MCF 10A (cell line): ENCODE data around the gene INPP1. TPM values are rescaled to one million over a fixed set of nuclear protein-coding genes. Genes with fewer than 3 reads are reported as not detected.
A peak's percentile ranks its signal among the peaks of the same experiment; 100 is the strongest.

Source experiments
- BruUV-seq: library from RNA; stranded (reverse); fragments of 400-500 nt; replicated peaks from 2 replicates; lab custom pipeline; 2021; lab: Mats Ljungman, UMichigan
- CTCF ChIA-PET: fragments of 300-600 bp; sonication (Branson Sonifier 250); formaldehyde crosslinking; extraction: SDS; loops from one replicate; lab custom pipeline; 2021; ENCODE audit warnings: antibody characterized with exemption, inconsistent platforms; lab: Yijun Ruan, JAX
- POLR2A ChIA-PET: fragments of 300-600, 350-650 bp; sonication (Branson Sonifier 250); formaldehyde crosslinking; extraction: SDS; loops from one replicate; lab custom pipeline; 2020; ENCODE audit warnings: antibody characterized with exemption, inconsistent platforms; lab: Yijun Ruan, JAX
- DNase-seq: peaks from one replicate; pipeline ENCODE4 v3.0.0-alpha.2; 2018; ENCODE audit not compliant: unreplicated experiment
- H3K27ac Mint-ChIP-seq: one replicate; pipeline ENCODE4 v1.8.0; 2022; ENCODE audit warnings: mild to moderate bottlenecking, low read depth, mixed read lengths; ENCODE audit not compliant: unreplicated experiment
- H3K27me3 Mint-ChIP-seq: one replicate; pipeline ENCODE4 v1.8.0; 2022; ENCODE audit warnings: mixed read lengths; ENCODE audit not compliant: insufficient read depth, unreplicated experiment
- H3K36me3 Mint-ChIP-seq: one replicate; pipeline ENCODE4 v1.8.0; 2022; ENCODE audit warnings: mild to moderate bottlenecking, moderate library complexity, mixed read lengths; ENCODE audit not compliant: insufficient read depth, unreplicated experiment
- H3K4me1 Mint-ChIP-seq: one replicate; pipeline ENCODE4 v1.8.0; 2022; ENCODE audit warnings: mixed read lengths; ENCODE audit not compliant: insufficient read depth, unreplicated experiment
- H3K4me3 Mint-ChIP-seq: one replicate; pipeline ENCODE4 v1.8.0; 2022; ENCODE audit warnings: mild to moderate bottlenecking, moderate library complexity, mixed read lengths; ENCODE audit not compliant: unreplicated experiment
- H3K9me3 Mint-ChIP-seq: one replicate; pipeline ENCODE4 v1.8.0; 2022; ENCODE audit warnings: mixed read lengths; ENCODE audit not compliant: unreplicated experiment
- intact Hi-C: fragments of 100-400 bp; cut with micrococcal nuclease; formaldehyde crosslinking; loops from 2 replicates; pipeline ENCODE4 v1.14.1; 2022
- total RNA-seq: library from RNA; stranded (reverse); gene quantifications from 2 replicates; pipeline ENCODE4 v1.2.3, GENCODE V29; 2022
- TF ChIP-seq, protein P1 (sequence below): fragments of 200-600 bp; IDR thresholded peaks from one replicate; pipeline ENCODE4 v1.8.0; 2022; ENCODE audit warnings: antibody characterized with exemption, mild to moderate bottlenecking; ENCODE audit not compliant: unreplicated experiment

Gene INPP1
- total RNA-seq, 1 experiment from 2014 or later = 29.2 TPM

DNA sequence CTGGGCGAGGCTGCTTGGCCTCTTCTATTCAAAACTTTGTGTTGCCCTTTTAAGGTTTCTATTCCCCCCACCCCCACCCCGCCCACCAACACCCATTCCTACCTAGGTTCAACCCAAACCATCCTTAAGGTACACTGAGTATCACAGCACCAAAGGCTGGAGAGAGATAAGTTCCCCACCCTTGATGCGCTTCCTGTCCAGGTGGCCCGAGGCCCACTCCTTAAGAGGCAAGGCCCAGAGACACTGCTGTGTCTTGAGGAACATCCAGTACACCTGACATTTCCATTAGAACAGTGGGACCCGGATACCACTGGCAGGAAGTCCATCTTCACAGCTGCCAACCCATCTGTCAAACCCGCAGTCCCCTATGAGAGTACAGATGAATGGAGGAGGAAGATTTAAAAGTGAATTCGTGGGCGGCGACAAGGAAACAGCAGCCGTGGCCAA is 277 bp upstream of the INPP1 start:
- Mint-ChIP-seq H3K27ac (peak overlapping the region; percentile 74), H3K27me3 (no peaks in the 10 kb centered on the region), H3K9me3 (no peaks in the 10 kb centered on the region), H3K36me3 (peaks cover 3% of the 10 kb centered on the region), H3K4me3 (peak overlapping the region; percentile 86), H3K4me1 (peaks cover 11% of the 10 kb centered on the region)
- no TSS peak for BruUV-seq
- no peak for DNase-seq
- ChIA-PET POLR2A (interaction anchor here (1.5 to 4.9 kb wide), 7 partner anchors 9 to 307 kb away, joined by 5 to 54 read pairs (median 7); partner anchors contain the start of genes HIBCH and NEMP2), CTCF (interaction anchor here (0.9 to 3.8 kb wide), 7 partner anchors 12 to 321 kb away, joined by 3 to 34 read pairs (median 10); partner anchors contain the start of gene HIBCH)
- intact Hi-C loops = no loop called here
- TF ChIP-seq, protein P1, sequence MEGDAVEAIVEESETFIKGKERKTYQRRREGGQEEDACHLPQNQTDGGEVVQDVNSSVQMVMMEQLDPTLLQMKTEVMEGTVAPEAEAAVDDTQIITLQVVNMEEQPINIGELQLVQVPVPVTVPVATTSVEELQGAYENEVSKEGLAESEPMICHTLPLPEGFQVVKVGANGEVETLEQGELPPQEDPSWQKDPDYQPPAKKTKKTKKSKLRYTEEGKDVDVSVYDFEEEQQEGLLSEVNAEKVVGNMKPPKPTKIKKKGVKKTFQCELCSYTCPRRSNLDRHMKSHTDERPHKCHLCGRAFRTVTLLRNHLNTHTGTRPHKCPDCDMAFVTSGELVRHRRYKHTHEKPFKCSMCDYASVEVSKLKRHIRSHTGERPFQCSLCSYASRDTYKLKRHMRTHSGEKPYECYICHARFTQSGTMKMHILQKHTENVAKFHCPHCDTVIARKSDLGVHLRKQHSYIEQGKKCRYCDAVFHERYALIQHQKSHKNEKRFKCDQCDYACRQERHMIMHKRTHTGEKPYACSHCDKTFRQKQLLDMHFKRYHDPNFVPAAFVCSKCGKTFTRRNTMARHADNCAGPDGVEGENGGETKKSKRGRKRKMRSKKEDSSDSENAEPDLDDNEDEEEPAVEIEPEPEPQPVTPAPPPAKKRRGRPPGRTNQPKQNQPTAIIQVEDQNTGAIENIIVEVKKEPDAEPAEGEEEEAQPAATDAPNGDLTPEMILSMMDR = no peak

DNA sequence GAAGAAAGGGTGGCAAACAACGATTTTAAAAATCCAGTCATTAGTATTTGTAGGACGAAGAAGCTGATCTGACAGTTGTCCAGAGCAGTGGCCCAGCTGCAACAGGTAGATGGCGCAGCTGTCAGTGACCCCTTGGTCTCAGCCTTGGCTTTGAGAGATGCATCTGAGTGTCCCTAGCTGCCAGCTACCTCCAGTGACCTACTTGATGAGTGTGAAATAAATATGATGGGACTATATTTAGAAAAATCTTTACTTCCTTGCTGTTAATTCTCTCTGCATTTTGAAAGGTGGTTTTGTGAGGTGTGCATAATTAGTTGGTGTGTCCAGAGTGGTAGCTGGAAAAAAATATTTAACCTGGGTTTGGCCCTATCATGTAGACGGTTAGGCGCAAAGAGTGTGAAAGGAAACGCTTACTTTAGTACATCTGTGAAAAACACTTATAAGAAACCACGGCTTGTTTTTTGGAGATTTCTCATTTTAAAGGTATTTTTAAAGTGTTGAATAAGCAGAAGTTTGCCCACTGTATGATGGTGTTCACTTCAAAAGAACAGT is 963 bp downstream of the INPP1 start:
- DNase-seq = peak; percentile 59
- Mint-ChIP-seq H3K36me3 (no peaks in the 10 kb centered on the region), H3K9me3 (no peaks in the 10 kb centered on the region), H3K27ac (peak overlapping the region; percentile 74), H3K4me1 (peaks cover 11% of the 10 kb centered on the region), H3K27me3 (no peaks in the 10 kb centered on the region), H3K4me3 (peak overlapping the region; percentile 86)
- TF ChIP-seq, protein P1 = no peak
- ChIA-PET POLR2A (interaction anchor here (0.6 to 4.9 kb wide), 13 partner anchors 8 to 306 kb away, joined by 3 to 54 read pairs (median 5); partner anchors contain the start of genes HIBCH and NEMP2), CTCF (interaction anchor here (0.6 to 3.8 kb wide), 24 partner anchors 11 to 668 kb away, joined by 3 to 34 read pairs (median 5); partner anchors contain the start of gene HIBCH)
- intact Hi-C loops = loop anchor here (1.0 to 2.0 kb wide), 2 partner anchors 24 to 28 kb away; no protein-coding TSS in a partner anchor
- TSS peak; percentile 51 for BruUV-seq

GRCh38 chr2:190350371-190350770 is 7.0 kb downstream of the INPP1 start:
- H3K27ac Mint-ChIP-seq = no peak overlapping the region
- TF ChIP-seq, protein P1 = no peak
- no peak for DNase-seq
- no TSS peak for BruUV-seq
- peaks cover 4% of the 10 kb centered on the region for H3K36me3 Mint-ChIP-seq
- POLR2A ChIA-PET = interaction anchor here (0.6 to 1.1 kb wide), 2 partner anchors 10 to 228 kb away, joined by 3 to 5 read pairs; no protein-coding TSS in a partner anchor
- no peak overlapping the region for H3K4me3 Mint-ChIP-seq
- CTCF ChIA-PET = no interaction called here
- peaks cover 6% of the 10 kb centered on the region for H3K4me1 Mint-ChIP-seq
- H3K27me3 Mint-ChIP-seq = no peaks in the 10 kb centered on the region
- intact Hi-C loops = no loop called here
- no peaks in the 10 kb centered on the region for H3K9me3 Mint-ChIP-seq

GRCh38 chr2:190351955-190352354 is 8.6 kb downstream of the INPP1 start:
- CTCF ChIA-PET = interaction anchor here (0.6 to 2.5 kb wide), 3 partner anchors 8 to 49 kb away, joined by 3 to 8 read pairs (median 5); no protein-coding TSS in a partner anchor
- TF ChIP-seq, protein P1 = no peak
- no peaks in the 10 kb centered on the region for H3K9me3 Mint-ChIP-seq
- no peak overlapping the region for H3K4me3 Mint-ChIP-seq
- intact Hi-C loops = no loop called here
- DNase-seq = no peak
- peaks cover 4% of the 10 kb centered on the region for H3K36me3 Mint-ChIP-seq
- H3K27me3 Mint-ChIP-seq = no peaks in the 10 kb centered on the region
- no peak overlapping the region for H3K27ac Mint-ChIP-seq
- POLR2A ChIA-PET = interaction anchor here (1.0 to 1.3 kb wide), 2 partner anchors 8 to 32 kb away, joined by 3 to 7 read pairs; partner anchors contain the start of genes HIBCH and INPP1
- peaks cover 14% of the 10 kb centered on the region for H3K4me1 Mint-ChIP-seq
- BruUV-seq = no TSS peak
